ENCODE results near the gene PDE4D. TPM values are rescaled to one million over a fixed set of nuclear protein-coding genes. Genes with fewer than 3 reads are reported as not detected.

PDE4D gene
- total RNA-seq, 2 experiments from 2014 or later = 164 to 175 TPM

- DNase-seq = no peak
- no peak for TF ChIP-seq CTCF (IDR thresholded peaks at IDR 0.05)
- Mint-ChIP-seq H3K27me3 (no peaks in the 10 kb centered on the region), H3K4me3 (no peak overlapping the region), H3K4me1 (ENCODE audit: low read depth) (no peaks in the 10 kb centered on the region), H3K9me3 (no peaks in the 10 kb centered on the region), H3K36me3 (ENCODE audit: low read depth) (no peaks in the 10 kb centered on the region), H3K27ac (no peak overlapping the region)
- no peaks in the 10 kb centered on the region for H3K9me3 ChIP-seq (ENCODE audit: control insufficient read depth in 1 of 2, insufficient read depth in 1 of 2, low read length in 2 of 2)
- ChIA-PET CTCF (no interaction called here), POLR2A (no interaction called here)
- intact Hi-C loops (cut with DNase I, micrococcal nuclease) = loop anchor here in 1 of 2 experiments (10.0 kb wide), 1 partner anchor 292 kb away; no protein-coding TSS in a partner anchor
- no peaks in the 10 kb centered on the region for H3K36me3 ChIP-seq (ENCODE audit: insufficient read depth, low read length)
- no peak overlapping the region for H3K4me3 ChIP-seq (ENCODE audit: low read length)
- H3K4me1 ChIP-seq (ENCODE audit: insufficient read depth, low read length) = no peaks in the 10 kb centered on the region
- no peak for ATAC-seq (ENCODE audit: poor library complexity)
- H3K27me3 ChIP-seq (ENCODE audit: control insufficient read depth in 1 of 2, insufficient read depth in 2 of 2, low read length in 2 of 2) = no peaks in the 10 kb centered on the region
- no peak overlapping the region for H3K27ac ChIP-seq (ENCODE audit: low read depth in 1 of 2, low read length in 2 of 2)
Measured at GRCh38 chr5:59503220-59503619, 390.3 kb downstream of the PDE4D start.

GRCh38 chr5:59501316-59501715 is 392.2 kb downstream of the PDE4D start:
- intact Hi-C loops (cut with DNase I, micrococcal nuclease) = loop anchor here in 1 of 2 experiments (10.0 kb wide), 1 partner anchor 293 kb away; no protein-coding TSS in a partner anchor
- POLR2A ChIA-PET = no interaction called here

GRCh38 chr5:59500014-59500413 is 393.5 kb downstream of the PDE4D start:
- Histone ChIP-seq H3K9me3 (ENCODE audit: control insufficient read depth in 1 of 2, insufficient read depth in 1 of 2, low read length in 2 of 2) (peaks cover 0 to 12% of the 10 kb centered on the region in 2 experiments), H3K27ac (ENCODE audit: low read depth in 1 of 2, low read length in 2 of 2) (no peak overlapping the region), H3K27me3 (ENCODE audit: control insufficient read depth in 1 of 2, insufficient read depth in 2 of 2, low read length in 2 of 2) (no peaks in the 10 kb centered on the region), H3K4me3 (ENCODE audit: low read length) (no peak overlapping the region), H3K36me3 (ENCODE audit: insufficient read depth, low read length) (no peaks in the 10 kb centered on the region), H3K4me1 (ENCODE audit: insufficient read depth, low read length) (no peaks in the 10 kb centered on the region)
- Mint-ChIP-seq H3K36me3 (ENCODE audit: low read depth) (no peaks in the 10 kb centered on the region), H3K27me3 (no peaks in the 10 kb centered on the region), H3K4me1 (ENCODE audit: low read depth) (no peaks in the 10 kb centered on the region), H3K4me3 (no peak overlapping the region), H3K27ac (no peak overlapping the region), H3K9me3 (no peaks in the 10 kb centered on the region)
- ATAC-seq (ENCODE audit: poor library complexity) (no peak), DNase-seq (no peak)
- ChIA-PET CTCF (no interaction called here), POLR2A (no interaction called here)
- intact Hi-C loops (cut with DNase I, micrococcal nuclease) = loop anchor here in 1 of 2 experiments (10.0 kb wide), 1 partner anchor 295 kb away; no protein-coding TSS in a partner anchor
- TF ChIP-seq CTCF (IDR thresholded peaks at IDR 0.05) = no peak

More at GRCh38 chr5:59501316-59501715, 392.2 kb downstream of the PDE4D start:
- TF ChIP-seq CTCF (IDR thresholded peaks at IDR 0.05) = no peak
- Histone ChIP-seq H3K4me1 (ENCODE audit: insufficient read depth, low read length) (no peaks in the 10 kb centered on the region), H3K27me3 (ENCODE audit: control insufficient read depth in 1 of 2, insufficient read depth in 2 of 2, low read length in 2 of 2) (no peaks in the 10 kb centered on the region), H3K4me3 (ENCODE audit: low read length) (no peak overlapping the region), H3K36me3 (ENCODE audit: insufficient read depth, low read length) (no peaks in the 10 kb centered on the region), H3K27ac (ENCODE audit: low read depth in 1 of 2, low read length in 2 of 2) (no peak overlapping the region), H3K9me3 (ENCODE audit: control insufficient read depth in 1 of 2, insufficient read depth in 1 of 2, low read length in 2 of 2) (peaks cover 0 to 5% of the 10 kb centered on the region in 2 experiments)
- H3K36me3 Mint-ChIP-seq (ENCODE audit: low read depth) = no peaks in the 10 kb centered on the region
- H3K27ac Mint-ChIP-seq = no peak overlapping the region
- H3K27me3 Mint-ChIP-seq = no peaks in the 10 kb centered on the region
- CTCF ChIA-PET = no interaction called here
- ATAC-seq (ENCODE audit: poor library complexity) (no peak), DNase-seq (no peak)
- no peaks in the 10 kb centered on the region for H3K4me1 Mint-ChIP-seq (ENCODE audit: low read depth)
- no peaks in the 10 kb centered on the region for H3K9me3 Mint-ChIP-seq
- H3K4me3 Mint-ChIP-seq = no peak overlapping the region
